SU-DHL-6 (cell line): Measurements from ENCODE around the gene ZNF117.
A peak's percentile ranks its signal among the peaks of the same experiment; 100 is the strongest.

Experiments used
- H2AFZ ChIP-seq: fragments of 200-600 bp; sonication (generic); 2 replicates; pipeline ENCODE4 v1.6.1; 2014; ENCODE audit warnings: low read depth, mild to moderate bottlenecking, moderate library complexity, mixed read lengths, antibody characterized with exemption, low read length; ENCODE audit not compliant: severe bottlenecking
- H3F3A ChIP-seq: fragments of 200-600 bp; shearing (Covaris generic); 2 replicates; pipeline ENCODE4 v1.6.0; 2016; ENCODE audit warnings: antibody characterized with exemption, mild to moderate bottlenecking; ENCODE audit not compliant: insufficient read depth
- H3K27ac ChIP-seq: fragments of 200-600 bp; sonication (generic); 2 replicates; pipeline ENCODE4 v1.5.1; 2016; ENCODE audit warnings: low read depth, mild to moderate bottlenecking, low read length, moderate library complexity, mixed read lengths
- H3K27me3 ChIP-seq: fragments of 200-600 bp; sonication (generic), shearing (Covaris generic); 2 replicates; pipeline ENCODE4 v1.6.0; 2014; ENCODE audit warnings: mild to moderate bottlenecking, low read length
- H3K36me3 ChIP-seq: fragments of 200-600 bp; sonication (generic); 2 replicates; pipeline ENCODE4 v1.6.1; 2014; ENCODE audit warnings: mild to moderate bottlenecking, low read length, mixed read lengths
- H3K4me2 ChIP-seq: fragments of 300-600, 200-600 bp; shearing (Covaris generic), sonication (generic); 2 replicates; pipeline ENCODE4 v1.6.0; 2014; ENCODE audit warnings: low read length, low read depth, mild to moderate bottlenecking; ENCODE audit not compliant: poor library complexity, severe bottlenecking
- H3K4me3 ChIP-seq: fragments of 200-600 bp; sonication (generic); 2 replicates; pipeline ENCODE4 v1.5.1; 2014; ENCODE audit warnings: antibody characterized with exemption, low read length, mild to moderate bottlenecking, mixed read lengths; ENCODE audit not compliant: insufficient read depth, poor library complexity, severe bottlenecking
- H3K79me2 ChIP-seq: fragments of 200-600 bp; sonication (generic); 2 replicates; pipeline ENCODE4 v1.6.1; 2014; ENCODE audit warnings: mild to moderate bottlenecking, low read length, moderate library complexity; ENCODE audit not compliant: insufficient read depth
- H3K9ac ChIP-seq: fragments of 200-600 bp; sonication (generic); 2 replicates; pipeline ENCODE4 v1.7.0; 2014; ENCODE audit warnings: mild to moderate bottlenecking, low read length
- H3K9me2 ChIP-seq: fragments of 200-600 bp; sonication (generic); replicated peaks from 2 replicates; pipeline ENCODE4 v1.6.1; 2014; ENCODE audit warnings: low read length; ENCODE audit not compliant: insufficient read depth
- H3K9me3 ChIP-seq: fragments of 200-600 bp; sonication (generic); 2 replicates; pipeline ENCODE4 v1.6.1; 2014; ENCODE audit warnings: low read length, mixed read lengths; ENCODE audit not compliant: insufficient read depth
- H4K20me1 ChIP-seq: fragments of 200-600 bp; sonication (generic); 2 replicates; pipeline ENCODE4 v1.6.1; 2014; ENCODE audit warnings: low read depth, mild to moderate bottlenecking, antibody characterized with exemption, low read length, moderate library complexity, mixed read lengths
- CTCF ChIP-seq: fragments of 200-600 bp; sonication (generic); IDR thresholded peaks from one replicate; pipeline ENCODE4 v1.5.1; 2017; ENCODE audit warnings: antibody characterized with exemption, mild to moderate bottlenecking, low read length, moderate library complexity; ENCODE audit not compliant: insufficient read depth, poor library complexity, severe bottlenecking
- EZH2phosphoT487 ChIP-seq: fragments of 200-600 bp; sonication (generic), shearing (Covaris generic); conservative IDR thresholded peaks from 2 replicates; pipeline ENCODE4 v1.6.1; 2018; ENCODE audit warnings: mild to moderate bottlenecking, antibody characterized with exemption, low read length, moderate library complexity, mixed read lengths

Gene ZNF117

GRCh38 chr7:65001291-65001814 is 10.5 kb upstream of the ZNF117 start:
- peak overlapping the region; percentile 67 for H3K4me2 ChIP-seq
- no peak overlapping the region for H3K9ac ChIP-seq
- no peaks in the 10 kb centered on the region for H3K9me3 ChIP-seq
- H3K4me3 ChIP-seq: no peak overlapping the region
- H3K79me2 ChIP-seq: peaks cover 78% of the 10 kb centered on the region
- no peaks in the 10 kb centered on the region for H3K9me2 ChIP-seq
- no peaks in the 10 kb centered on the region for H4K20me1 ChIP-seq
- no peak overlapping the region for H2AFZ ChIP-seq
- no peaks in the 10 kb centered on the region for H3K27me3 ChIP-seq
- H3K27ac ChIP-seq: peak overlapping the region; percentile 93
- H3F3A ChIP-seq: peaks cover 23% of the 10 kb centered on the region
- H3K36me3 ChIP-seq: peaks cover 24% of the 10 kb centered on the region
- TF ChIP-seq EZH2phosphoT487: no peak
- TF ChIP-seq CTCF: no peak

GRCh38 chr7:64999165-65000004 is 8.5 kb upstream of the ZNF117 start:
- Histone ChIP-seq H3K4me2 (peak overlapping the region; percentile 67), H3K9me2 (no peaks in the 10 kb centered on the region), H3K27me3 (no peaks in the 10 kb centered on the region), H3F3A (peaks cover 23% of the 10 kb centered on the region), H3K9ac (peak overlapping the region; percentile 31; the same call in 1 of the 2 replicates), H3K4me3 (peak overlapping the region; percentile 34), H2AFZ (no peak overlapping the region), H4K20me1 (no peaks in the 10 kb centered on the region), H3K36me3 (peaks cover 24% of the 10 kb centered on the region), H3K9me3 (0 out of 2 replicates have a peak, but pooled peaks cover 3% of the 10 kb centered on the region), H3K27ac (peak overlapping the region; percentile 93), H3K79me2 (peaks cover 58% of the 10 kb centered on the region)
- TF ChIP-seq CTCF (no peak), EZH2phosphoT487 (no peak)

- Histone ChIP-seq H3K9ac (peak overlapping the region; percentile 23; the same call in 1 of the 2 replicates), H3K4me2 (peak overlapping the region; percentile 39), H3K27ac (peak overlapping the region; percentile 93), H3K9me2 (no peaks in the 10 kb centered on the region), H3K9me3 (0 out of 2 replicates have a peak, but pooled peaks cover 3% of the 10 kb centered on the region), H3K36me3 (peaks cover 24% of the 10 kb centered on the region), H3K4me3 (no peak overlapping the region), H3K79me2 (peaks cover 52% of the 10 kb centered on the region), H3K27me3 (no peaks in the 10 kb centered on the region), H4K20me1 (no peaks in the 10 kb centered on the region), H3F3A (peaks cover 21% of the 10 kb centered on the region), H2AFZ (no peak overlapping the region)
- TF ChIP-seq EZH2phosphoT487 (no peak), CTCF (no peak)
Observed at GRCh38 chr7:64998865-64999164, 8.0 kb upstream of the ZNF117 start.
